ENCODE results near the gene NAALAD2.
"Not testable (repeated sequence)": the region's sequence is repeated elsewhere in the genome, so short reads cannot be mapped to it uniquely, and the experiment has no call there.

- not testable (repeated sequence) for TF ChIP-seq EZH2phosphoT487 (IDR thresholded peaks at IDR 0.05; ENCODE audit: borderline replicate concordance, low read length); CTCF (conservative IDR thresholded peaks at IDR 0.05; ENCODE audit: low read depth, low read length); EZH2 (IDR thresholded peaks at IDR 0.05; ENCODE audit: low read length, unreplicated experiment)
These were observed 32.6 kb downstream of the NAALAD2 start for GRCh38 chr11:90166982-90167573.

Measured in PC-3 (cell line).